ENCODE results near the gene FITM1. TPM values are rescaled to one million over a fixed set of nuclear protein-coding genes. Genes with fewer than 3 reads are reported as not detected.

FITM1 gene
- total RNA-seq, 1 experiment from 2014 or later: 0.46 TPM

DNA sequence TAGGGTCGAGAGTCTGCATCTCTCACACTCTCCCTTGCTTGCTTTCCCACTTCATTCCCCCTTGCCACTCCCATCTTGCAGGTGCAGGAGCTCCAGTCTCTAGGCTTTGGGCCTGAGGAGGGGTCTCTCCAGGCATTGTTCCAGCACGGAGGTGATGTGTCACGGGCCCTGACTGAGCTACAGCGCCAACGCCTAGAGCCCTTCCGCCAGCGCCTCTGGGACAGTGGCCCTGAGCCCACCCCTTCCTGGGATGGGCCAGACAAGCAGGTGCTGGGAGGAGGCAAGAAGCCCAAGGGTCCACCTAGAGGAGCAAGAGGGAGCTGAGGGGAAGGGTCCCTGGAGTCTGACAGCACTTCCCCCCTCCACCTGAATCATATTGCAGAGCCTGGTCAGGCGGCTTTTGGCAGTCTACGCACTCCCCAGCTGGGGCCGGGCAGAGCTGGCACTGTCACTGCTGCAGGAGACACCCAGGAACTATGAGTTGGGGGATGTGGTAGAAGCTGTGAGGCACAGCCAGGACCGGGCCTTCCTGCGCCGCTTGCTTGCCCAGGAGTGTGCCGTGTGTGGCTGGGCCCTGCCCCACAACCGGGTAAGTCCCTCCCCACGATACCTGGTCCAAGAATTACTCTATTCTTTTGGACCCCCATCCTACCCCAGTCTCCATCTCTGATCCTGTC is 21.1 kb downstream of the FITM1 start:
- ChIA-PET CTCF (interaction anchor here (0.6 kb wide), 1 partner anchor 95 kb away, joined by 4 read pairs; no protein-coding TSS in a partner anchor), POLR2A (interaction anchor here (0.5 to 0.6 kb wide), 2 partner anchors 15 to 18 kb away, joined by 3 read pairs; partner anchors contain the start of gene PSME1)
- no TSS peak for BruUV-seq (replicated peaks)
- intact Hi-C loops (cut with micrococcal nuclease; ENCODE audit: unreplicated experiment) (no loop called here), in situ Hi-C loops (cut with HindIII; ENCODE audit: low pct_unique_long_range_greater_than_20kb, low sequenced_read_pairs) (no loop called here)
- Histone ChIP-seq H3K27ac (ENCODE audit: low read length) (no peak overlapping the region), H3K27me3 (ENCODE audit: control insufficient read depth, insufficient read depth, low read length) (no peaks in the 10 kb centered on the region), H3K9me3 (ENCODE audit: control insufficient read depth, insufficient read depth, low read depth, low read length) (no peaks in the 10 kb centered on the region), H3K4me1 (ENCODE audit: control insufficient read depth, insufficient read depth, low read length) (no peaks in the 10 kb centered on the region), H3K36me3 (ENCODE audit: control insufficient read depth, insufficient read depth, low read length) (peaks cover 6% of the 10 kb centered on the region), H3K4me3 (ENCODE audit: low read depth in 2 of 2, low read length in 2 of 2) (no peak overlapping the region)
- ATAC-seq (no peak), DNase-seq (ENCODE audit: low read depth, low spot score) (no peak)
- TF ChIP-seq TCF7L2 (IDR thresholded peaks at IDR 0.05; ENCODE audit: low read depth, low read length) (no peak), POLR2AphosphoS5 (IDR thresholded peaks at IDR 0.05; ENCODE audit: low read depth, low read length) (no peak), SIN3A (IDR thresholded peaks at IDR 0.05; ENCODE audit: borderline replicate concordance, insufficient read depth, low read depth, low read length) (no peak)
- TF ChIP-seq, protein P1, sequence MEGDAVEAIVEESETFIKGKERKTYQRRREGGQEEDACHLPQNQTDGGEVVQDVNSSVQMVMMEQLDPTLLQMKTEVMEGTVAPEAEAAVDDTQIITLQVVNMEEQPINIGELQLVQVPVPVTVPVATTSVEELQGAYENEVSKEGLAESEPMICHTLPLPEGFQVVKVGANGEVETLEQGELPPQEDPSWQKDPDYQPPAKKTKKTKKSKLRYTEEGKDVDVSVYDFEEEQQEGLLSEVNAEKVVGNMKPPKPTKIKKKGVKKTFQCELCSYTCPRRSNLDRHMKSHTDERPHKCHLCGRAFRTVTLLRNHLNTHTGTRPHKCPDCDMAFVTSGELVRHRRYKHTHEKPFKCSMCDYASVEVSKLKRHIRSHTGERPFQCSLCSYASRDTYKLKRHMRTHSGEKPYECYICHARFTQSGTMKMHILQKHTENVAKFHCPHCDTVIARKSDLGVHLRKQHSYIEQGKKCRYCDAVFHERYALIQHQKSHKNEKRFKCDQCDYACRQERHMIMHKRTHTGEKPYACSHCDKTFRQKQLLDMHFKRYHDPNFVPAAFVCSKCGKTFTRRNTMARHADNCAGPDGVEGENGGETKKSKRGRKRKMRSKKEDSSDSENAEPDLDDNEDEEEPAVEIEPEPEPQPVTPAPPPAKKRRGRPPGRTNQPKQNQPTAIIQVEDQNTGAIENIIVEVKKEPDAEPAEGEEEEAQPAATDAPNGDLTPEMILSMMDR (IDR thresholded peaks at IDR 0.05): no peak
- TF ChIP-seq, protein P2, sequence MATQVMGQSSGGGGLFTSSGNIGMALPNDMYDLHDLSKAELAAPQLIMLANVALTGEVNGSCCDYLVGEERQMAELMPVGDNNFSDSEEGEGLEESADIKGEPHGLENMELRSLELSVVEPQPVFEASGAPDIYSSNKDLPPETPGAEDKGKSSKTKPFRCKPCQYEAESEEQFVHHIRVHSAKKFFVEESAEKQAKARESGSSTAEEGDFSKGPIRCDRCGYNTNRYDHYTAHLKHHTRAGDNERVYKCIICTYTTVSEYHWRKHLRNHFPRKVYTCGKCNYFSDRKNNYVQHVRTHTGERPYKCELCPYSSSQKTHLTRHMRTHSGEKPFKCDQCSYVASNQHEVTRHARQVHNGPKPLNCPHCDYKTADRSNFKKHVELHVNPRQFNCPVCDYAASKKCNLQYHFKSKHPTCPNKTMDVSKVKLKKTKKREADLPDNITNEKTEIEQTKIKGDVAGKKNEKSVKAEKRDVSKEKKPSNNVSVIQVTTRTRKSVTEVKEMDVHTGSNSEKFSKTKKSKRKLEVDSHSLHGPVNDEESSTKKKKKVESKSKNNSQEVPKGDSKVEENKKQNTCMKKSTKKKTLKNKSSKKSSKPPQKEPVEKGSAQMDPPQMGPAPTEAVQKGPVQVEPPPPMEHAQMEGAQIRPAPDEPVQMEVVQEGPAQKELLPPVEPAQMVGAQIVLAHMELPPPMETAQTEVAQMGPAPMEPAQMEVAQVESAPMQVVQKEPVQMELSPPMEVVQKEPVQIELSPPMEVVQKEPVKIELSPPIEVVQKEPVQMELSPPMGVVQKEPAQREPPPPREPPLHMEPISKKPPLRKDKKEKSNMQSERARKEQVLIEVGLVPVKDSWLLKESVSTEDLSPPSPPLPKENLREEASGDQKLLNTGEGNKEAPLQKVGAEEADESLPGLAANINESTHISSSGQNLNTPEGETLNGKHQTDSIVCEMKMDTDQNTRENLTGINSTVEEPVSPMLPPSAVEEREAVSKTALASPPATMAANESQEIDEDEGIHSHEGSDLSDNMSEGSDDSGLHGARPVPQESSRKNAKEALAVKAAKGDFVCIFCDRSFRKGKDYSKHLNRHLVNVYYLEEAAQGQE (IDR thresholded peaks at IDR 0.05; ENCODE audit: insufficient read depth in 1 of 2, low read depth in 2 of 2, low read length in 1 of 2): no peak

DNA sequence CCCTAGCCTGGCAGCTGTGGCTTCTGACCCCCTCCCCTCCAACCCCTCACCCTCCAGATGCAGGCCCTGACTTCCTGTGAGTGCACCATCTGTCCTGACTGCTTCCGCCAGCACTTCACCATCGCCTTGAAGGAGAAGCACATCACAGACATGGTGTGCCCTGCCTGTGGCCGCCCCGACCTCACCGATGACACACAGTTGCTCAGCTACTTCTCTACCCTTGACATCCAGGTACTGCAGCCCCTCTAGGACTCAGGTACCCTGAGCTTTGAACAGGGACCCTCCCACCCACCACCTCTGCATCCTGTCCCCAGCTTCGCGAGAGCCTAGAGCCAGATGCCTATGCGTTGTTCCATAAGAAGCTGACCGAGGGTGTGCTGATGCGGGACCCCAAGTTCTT is 24.6 kb downstream of the FITM1 start:
- H3K27me3 ChIP-seq (ENCODE audit: control insufficient read depth, insufficient read depth, low read length): no peaks in the 10 kb centered on the region
- no peak for DNase-seq (ENCODE audit: low read depth, low spot score)
- POLR2A ChIA-PET: no interaction called here
- CTCF ChIA-PET: no interaction called here
- TF ChIP-seq, protein P1 (IDR thresholded peaks at IDR 0.05): no peak
- TF ChIP-seq TCF7L2 (IDR thresholded peaks at IDR 0.05; ENCODE audit: low read depth, low read length): no peak
- TF ChIP-seq SIN3A (IDR thresholded peaks at IDR 0.05; ENCODE audit: borderline replicate concordance, insufficient read depth, low read depth, low read length): no peak
- no peak for TF ChIP-seq POLR2AphosphoS5 (IDR thresholded peaks at IDR 0.05; ENCODE audit: low read depth, low read length)
- TF ChIP-seq, protein P2 (IDR thresholded peaks at IDR 0.05; ENCODE audit: insufficient read depth in 1 of 2, low read depth in 2 of 2, low read length in 1 of 2): no peak
- no peaks in the 10 kb centered on the region for H3K9me3 ChIP-seq (ENCODE audit: control insufficient read depth, insufficient read depth, low read depth, low read length)
- in situ Hi-C loops (cut with HindIII; ENCODE audit: low pct_unique_long_range_greater_than_20kb, low sequenced_read_pairs): no loop called here
- intact Hi-C loops (cut with micrococcal nuclease; ENCODE audit: unreplicated experiment): no loop called here
- H3K36me3 ChIP-seq (ENCODE audit: control insufficient read depth, insufficient read depth, low read length): peaks cover 3% of the 10 kb centered on the region
- no peak overlapping the region for H3K4me3 ChIP-seq (ENCODE audit: low read depth in 2 of 2, low read length in 2 of 2)
- H3K4me1 ChIP-seq (ENCODE audit: control insufficient read depth, insufficient read depth, low read length): no peaks in the 10 kb centered on the region
- no peak for ATAC-seq
- no TSS peak for BruUV-seq (replicated peaks)
- no peak overlapping the region for H3K27ac ChIP-seq (ENCODE audit: low read length)

Measured in Panc1 (cell line).